Vagina (tissue), 2 donors: ENCODE results near the gene PCDHGA1.

Experiments used
- CTCF ChIP-seq, 3 experiments: fragments of 450-650 bp in 2 of 3; fragments of 200-600 bp in 1 of 3; sonication (generic) in 1 of 3; IDR thresholded peaks; one replicate each; pipeline ENCODE4 v1.5.1; 2017 to 2019; ENCODE audit warnings: antibody characterized with exemption in 3 of 3, mild to moderate bottlenecking in 2 of 3, moderate library complexity in 2 of 3
- POLR2A ChIP-seq, 2 donors: fragments of 450-650 bp; IDR thresholded peaks; one replicate each; pipeline ENCODE4 v1.6.1; 2017; ENCODE audit warnings: antibody characterized with exemption in 2 of 2, mild to moderate bottlenecking in 2 of 2, moderate library complexity in 2 of 2
- POLR2AphosphoS5 ChIP-seq, 2 donors: sonication (generic); formaldehyde crosslinking; IDR thresholded peaks; one replicate each; pipeline ENCODE4 v1.9.0; 2017; ENCODE audit warnings: antibody characterized with exemption in 2 of 2, mild to moderate bottlenecking in 2 of 2, low read depth in 1 of 2; ENCODE audit not compliant: insufficient read depth in 1 of 2

- no peak for TF ChIP-seq POLR2AphosphoS5 (IDR thresholded peaks at IDR 0.05; ENCODE audit: insufficient read depth in 1 of 2, low read depth in 1 of 2)
- no peak for TF ChIP-seq CTCF (IDR thresholded peaks at IDR 0.05)
- no peak for TF ChIP-seq POLR2A (IDR thresholded peaks at IDR 0.05)
Observed at GRCh38 chr5:141382469-141383294, 52.4 kb downstream of the PCDHGA1 start, which contains the start of gene PCDHGA7.
